ENCODE measurements around the gene IL1R2. TPM values are rescaled to one million over a fixed set of nuclear protein-coding genes. Genes with fewer than 3 reads are reported as not detected.

Gene IL1R2
- total and polyA plus RNA-seq, 2 of the 13 experiments (the other 11 are each of a cell fraction or from before 2014, with no cell fraction given): 3.6 to 7.3 TPM

DNA sequence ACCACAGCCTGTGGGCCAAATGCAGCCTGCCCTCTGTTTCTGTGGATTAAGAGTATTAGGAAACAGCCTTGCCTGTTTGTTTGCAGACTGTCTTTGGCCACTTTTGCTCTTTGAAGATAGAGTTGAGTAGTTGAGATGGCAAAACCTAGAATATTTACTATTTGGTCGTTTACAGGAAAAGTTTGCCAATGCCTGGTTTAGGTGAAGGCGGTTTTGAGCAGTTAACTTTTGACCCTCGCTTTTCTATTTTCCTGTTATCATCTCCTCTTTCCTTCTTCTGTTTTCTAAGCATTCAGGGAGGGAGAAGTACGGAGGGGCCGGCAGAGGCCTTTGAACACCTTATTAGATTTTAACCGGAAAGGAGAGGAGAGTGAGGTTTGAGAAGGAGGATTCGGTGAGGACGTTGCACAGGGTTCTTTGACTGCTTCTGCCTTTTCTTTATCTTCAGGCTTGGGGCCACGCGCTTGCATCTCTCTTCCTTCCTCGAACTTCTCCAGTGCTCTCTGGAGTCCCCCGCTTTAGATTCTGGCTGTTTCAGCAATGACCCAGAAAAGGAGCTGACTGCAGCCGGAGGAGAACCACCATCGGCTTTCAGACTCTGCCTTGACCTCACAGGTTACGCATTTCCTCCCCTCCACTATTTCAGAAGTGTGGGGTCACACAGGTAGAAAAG, 39.2 kb downstream of the IL1R2 start (continued):
- TF ChIP-seq, protein P1, sequence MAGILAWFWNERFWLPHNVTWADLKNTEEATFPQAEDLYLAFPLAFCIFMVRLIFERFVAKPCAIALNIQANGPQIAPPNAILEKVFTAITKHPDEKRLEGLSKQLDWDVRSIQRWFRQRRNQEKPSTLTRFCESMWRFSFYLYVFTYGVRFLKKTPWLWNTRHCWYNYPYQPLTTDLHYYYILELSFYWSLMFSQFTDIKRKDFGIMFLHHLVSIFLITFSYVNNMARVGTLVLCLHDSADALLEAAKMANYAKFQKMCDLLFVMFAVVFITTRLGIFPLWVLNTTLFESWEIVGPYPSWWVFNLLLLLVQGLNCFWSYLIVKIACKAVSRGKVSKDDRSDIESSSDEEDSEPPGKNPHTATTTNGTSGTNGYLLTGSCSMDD (CRISPR knock-in tag; IDR thresholded peaks at IDR 0.05): no peak
- no peak for TF ChIP-seq FOSL1 (CRISPR knock-in tag; IDR thresholded peaks at IDR 0.05; ENCODE audit: borderline replicate concordance)
- no peak for TF ChIP-seq ZNF333 (CRISPR knock-in tag; IDR thresholded peaks at IDR 0.05; ENCODE audit: borderline replicate concordance)
- TF ChIP-seq KDM2A (CRISPR knock-in tag; IDR thresholded peaks at IDR 0.05; ENCODE audit: borderline replicate concordance, low read depth): no peak
- TF ChIP-seq ZNF484 (CRISPR knock-in tag; IDR thresholded peaks at IDR 0.05; ENCODE audit: borderline replicate concordance, low read depth): no peak
- TF ChIP-seq SMAD1 (CRISPR knock-in tag; IDR thresholded peaks at IDR 0.05; ENCODE audit: borderline replicate concordance, low read depth): no peak
- TF ChIP-seq, protein P2, sequence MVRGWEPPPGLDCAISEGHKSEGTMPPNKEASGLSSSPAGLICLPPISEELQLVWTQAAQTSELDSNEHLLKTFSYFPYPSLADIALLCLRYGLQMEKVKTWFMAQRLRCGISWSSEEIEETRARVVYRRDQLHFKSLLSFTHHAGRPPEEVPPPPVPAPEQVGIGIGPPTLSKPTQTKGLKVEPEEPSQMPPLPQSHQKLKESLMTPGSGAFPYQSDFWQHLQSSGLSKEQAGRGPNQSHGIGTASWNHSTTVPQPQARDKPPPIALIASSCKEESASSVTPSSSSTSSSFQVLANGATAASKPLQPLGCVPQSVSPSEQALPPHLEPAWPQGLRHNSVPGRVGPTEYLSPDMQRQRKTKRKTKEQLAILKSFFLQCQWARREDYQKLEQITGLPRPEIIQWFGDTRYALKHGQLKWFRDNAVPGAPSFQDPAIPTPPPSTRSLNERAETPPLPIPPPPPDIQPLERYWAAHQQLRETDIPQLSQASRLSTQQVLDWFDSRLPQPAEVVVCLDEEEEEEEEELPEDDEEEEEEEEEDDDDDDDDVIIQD (CRISPR knock-in tag; IDR thresholded peaks at IDR 0.05; ENCODE audit: low read depth): peak; percentile 87
- TF ChIP-seq, protein P3, sequence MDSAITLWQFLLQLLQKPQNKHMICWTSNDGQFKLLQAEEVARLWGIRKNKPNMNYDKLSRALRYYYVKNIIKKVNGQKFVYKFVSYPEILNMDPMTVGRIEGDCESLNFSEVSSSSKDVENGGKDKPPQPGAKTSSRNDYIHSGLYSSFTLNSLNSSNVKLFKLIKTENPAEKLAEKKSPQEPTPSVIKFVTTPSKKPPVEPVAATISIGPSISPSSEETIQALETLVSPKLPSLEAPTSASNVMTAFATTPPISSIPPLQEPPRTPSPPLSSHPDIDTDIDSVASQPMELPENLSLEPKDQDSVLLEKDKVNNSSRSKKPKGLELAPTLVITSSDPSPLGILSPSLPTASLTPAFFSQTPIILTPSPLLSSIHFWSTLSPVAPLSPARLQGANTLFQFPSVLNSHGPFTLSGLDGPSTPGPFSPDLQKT (CRISPR knock-in tag; IDR thresholded peaks at IDR 0.05; ENCODE audit: borderline replicate concordance): no peak
- no peak for TF ChIP-seq PCBP2 (optimal IDR thresholded peaks at IDR 0.05; ENCODE audit: low read depth, low read length, poor library complexity, severe bottlenecking)
- TF ChIP-seq SNRNP70 (IDR thresholded peaks at IDR 0.05; ENCODE audit: low read depth, low read length): no peak
- no peak for TF ChIP-seq ZNF337 (CRISPR knock-in tag; IDR thresholded peaks at IDR 0.05; ENCODE audit: borderline replicate concordance, low read depth)
- TF ChIP-seq ZNF367 (CRISPR knock-in tag; IDR thresholded peaks at IDR 0.05; ENCODE audit: borderline replicate concordance): no peak
- TF ChIP-seq ARNTL (CRISPR knock-in tag; IDR thresholded peaks at IDR 0.05): peak; percentile 79
- peak; percentile 71 for TF ChIP-seq ASH2L (IDR thresholded peaks at IDR 0.05; ENCODE audit: insufficient read length, low read depth, low read length)
- TF ChIP-seq DR1 (CRISPR knock-in tag; IDR thresholded peaks at IDR 0.05): 0 out of 2 replicates have a peak, but pooled peaks have one; percentile 43
- TF ChIP-seq, protein P4, sequence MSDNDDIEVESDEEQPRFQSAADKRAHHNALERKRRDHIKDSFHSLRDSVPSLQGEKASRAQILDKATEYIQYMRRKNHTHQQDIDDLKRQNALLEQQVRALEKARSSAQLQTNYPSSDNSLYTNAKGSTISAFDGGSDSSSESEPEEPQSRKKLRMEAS (IDR thresholded peaks at IDR 0.05): peak; percentile 33
- TF ChIP-seq NFKB2 (CRISPR knock-in tag; IDR thresholded peaks at IDR 0.05; ENCODE audit: borderline replicate concordance): no peak
- TF ChIP-seq ZNF678 (CRISPR knock-in tag; IDR thresholded peaks at IDR 0.05): no peak
- no peak for TF ChIP-seq ZNF672 (CRISPR knock-in tag; IDR thresholded peaks at IDR 0.05)
- TF ChIP-seq, protein P5, sequence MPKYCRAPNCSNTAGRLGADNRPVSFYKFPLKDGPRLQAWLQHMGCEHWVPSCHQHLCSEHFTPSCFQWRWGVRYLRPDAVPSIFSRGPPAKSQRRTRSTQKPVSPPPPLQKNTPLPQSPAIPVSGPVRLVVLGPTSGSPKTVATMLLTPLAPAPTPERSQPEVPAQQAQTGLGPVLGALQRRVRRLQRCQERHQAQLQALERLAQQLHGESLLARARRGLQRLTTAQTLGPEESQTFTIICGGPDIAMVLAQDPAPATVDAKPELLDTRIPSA (CRISPR knock-in tag; IDR thresholded peaks at IDR 0.05; ENCODE audit: borderline replicate concordance): no peak
- TF ChIP-seq, protein P6, sequence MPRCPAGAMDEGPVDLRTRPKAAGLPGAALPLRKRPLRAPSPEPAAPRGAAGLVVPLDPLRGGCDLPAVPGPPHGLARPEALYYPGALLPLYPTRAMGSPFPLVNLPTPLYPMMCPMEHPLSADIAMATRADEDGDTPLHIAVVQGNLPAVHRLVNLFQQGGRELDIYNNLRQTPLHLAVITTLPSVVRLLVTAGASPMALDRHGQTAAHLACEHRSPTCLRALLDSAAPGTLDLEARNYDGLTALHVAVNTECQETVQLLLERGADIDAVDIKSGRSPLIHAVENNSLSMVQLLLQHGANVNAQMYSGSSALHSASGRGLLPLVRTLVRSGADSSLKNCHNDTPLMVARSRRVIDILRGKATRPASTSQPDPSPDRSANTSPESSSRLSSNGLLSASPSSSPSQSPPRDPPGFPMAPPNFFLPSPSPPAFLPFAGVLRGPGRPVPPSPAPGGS (CRISPR knock-in tag; IDR thresholded peaks at IDR 0.05): 0 out of 2 replicates have a peak, but pooled peaks have one; percentile 28
- TF ChIP-seq PHF5A (CRISPR knock-in tag; IDR thresholded peaks at IDR 0.05; ENCODE audit: low read depth, unreplicated experiment): peak; percentile 31
- 0 out of 2 replicates have a peak, but pooled peaks have one; percentile 13 for TF ChIP-seq SIN3A (IDR thresholded peaks at IDR 0.05; ENCODE audit: borderline replicate concordance, low read depth, low read length)
